Kidney (tissue), 14 donors: ENCODE measurements around the gene THSD4. TPM values are rescaled to one million over a fixed set of nuclear protein-coding genes. Genes with fewer than 3 reads are reported as not detected.

ENCODE experiments used
- DNase-seq, 5 donors: peaks; one replicate each; pipeline ENCODE4 v3.0.0-alpha.2; 2013 to 2020
- FAIRE-seq: peaks from 2 replicates; lab custom pipeline; 2012; peaks lifted over from hg19 to GRCh38; lab: Jason Lieb, UNC
- H3K27ac ChIP-seq, 2 donors: one replicate each; pipeline ENCODE4 v1.7.0; 2013; ENCODE audit warnings: low read depth in 2 of 2, low read length in 2 of 2, inconsistent platforms in 1 of 2
- H3K27me3 ChIP-seq: one replicate; pipeline ENCODE4 v1.7.1; 2013; ENCODE audit warnings: low read length, inconsistent platforms; ENCODE audit not compliant: control insufficient read depth, insufficient read depth
- H3K36me3 ChIP-seq, 3 donors: one replicate each; pipeline versions ENCODE4 v1.7.0 to v1.7.1; 2013; ENCODE audit warnings: low read length in 3 of 3, control low read depth in 1 of 3, inconsistent platforms in 1 of 3; ENCODE audit not compliant: insufficient read depth in 3 of 3, control insufficient read depth in 2 of 3
- H3K4me1 ChIP-seq, 3 donors: one replicate each; pipeline versions ENCODE4 v1.7.0 to v1.7.1; 2013; ENCODE audit warnings: low read length in 3 of 3, inconsistent platforms in 1 of 3, low read depth in 1 of 3; ENCODE audit not compliant: control insufficient read depth in 2 of 3, insufficient read depth in 2 of 3
- H3K4me3 ChIP-seq, 3 donors: one replicate each; pipeline versions ENCODE4 v1.7.0 to v1.8.1; 2013; ENCODE audit warnings: low read length in 3 of 3, control low read depth in 1 of 3, inconsistent platforms in 1 of 3
- H3K9ac ChIP-seq, 3 donors: one replicate each; pipeline versions ENCODE4 v1.7.0 to v1.7.1; 2013; ENCODE audit warnings: low read length in 3 of 3, control low read depth in 1 of 3, inconsistent platforms in 1 of 3
- H3K9me3 ChIP-seq, 3 donors: one replicate each; pipeline versions ENCODE4 v1.7.0 to v1.7.1; 2013; ENCODE audit warnings: low read length in 3 of 3, control low read depth in 1 of 3, inconsistent platforms in 1 of 3; ENCODE audit not compliant: control insufficient read depth in 2 of 3, insufficient read depth in 1 of 3
- intact Hi-C: fragments of 100-400 bp; cut with DNase I; formaldehyde crosslinking; loops from one replicate; pipeline ENCODE4 v1.11.1; 2022
- polyA plus RNA-seq: library from polyadenylated mRNA; stranded (reverse); fragments of 350-450 nt; fragmentation: Illumina TruSeq; extraction: RNeasy Lipid Tissue Mini Kit (QIAGEN cat#74804); gene quantifications from one replicate; pipeline ENCODE4 v1.2.3, GENCODE V29; 2014; ENCODE audit warnings: low read depth, low replicate concordance; ENCODE audit not compliant: insufficient read depth
- total RNA-seq: library from RNA; stranded (reverse); fragmentation: NEBNext Ultra II Directional; extraction: Animal tissue kit (Norgen Biotek cat#: 25700); gene quantifications from one replicate; pipeline ENCODE4 v1.2.1, GENCODE V29; 2021
- TF ChIP-seq, protein P1 (sequence below): IDR thresholded peaks from 3 replicates; pipeline ENCODE4 v1.5.1; 2012; ENCODE audit warnings: mild to moderate bottlenecking, moderate library complexity, borderline replicate concordance; ENCODE audit not compliant: insufficient read depth; ENCODE audit errors: extremely low read depth
- donor health status: control.
- donor health status: control.
- donor health status: control.
- donor health status: control.
- donor health status: control.
- donor health status: DM: yes; HTN: yes; CAD: no.
- donor health status: Normal renal cell carcinoma (clear cell type).

THSD4 gene
- total and polyA plus RNA-seq, 2 donors from 2014 or later, result 9.4 to 36.3 TPM

- H3K9ac ChIP-seq, result no peak overlapping the region
- peaks cover 0 to 4% (median 0%) of the 10 kb centered on the region in 3 donors for H3K4me1 ChIP-seq
- TF ChIP-seq, protein P1, sequence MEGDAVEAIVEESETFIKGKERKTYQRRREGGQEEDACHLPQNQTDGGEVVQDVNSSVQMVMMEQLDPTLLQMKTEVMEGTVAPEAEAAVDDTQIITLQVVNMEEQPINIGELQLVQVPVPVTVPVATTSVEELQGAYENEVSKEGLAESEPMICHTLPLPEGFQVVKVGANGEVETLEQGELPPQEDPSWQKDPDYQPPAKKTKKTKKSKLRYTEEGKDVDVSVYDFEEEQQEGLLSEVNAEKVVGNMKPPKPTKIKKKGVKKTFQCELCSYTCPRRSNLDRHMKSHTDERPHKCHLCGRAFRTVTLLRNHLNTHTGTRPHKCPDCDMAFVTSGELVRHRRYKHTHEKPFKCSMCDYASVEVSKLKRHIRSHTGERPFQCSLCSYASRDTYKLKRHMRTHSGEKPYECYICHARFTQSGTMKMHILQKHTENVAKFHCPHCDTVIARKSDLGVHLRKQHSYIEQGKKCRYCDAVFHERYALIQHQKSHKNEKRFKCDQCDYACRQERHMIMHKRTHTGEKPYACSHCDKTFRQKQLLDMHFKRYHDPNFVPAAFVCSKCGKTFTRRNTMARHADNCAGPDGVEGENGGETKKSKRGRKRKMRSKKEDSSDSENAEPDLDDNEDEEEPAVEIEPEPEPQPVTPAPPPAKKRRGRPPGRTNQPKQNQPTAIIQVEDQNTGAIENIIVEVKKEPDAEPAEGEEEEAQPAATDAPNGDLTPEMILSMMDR, result no peak
- H3K27me3 ChIP-seq, result no peaks in the 10 kb centered on the region
- FAIRE-seq (no peak), DNase-seq (no peak)
- H3K4me3 ChIP-seq, result no peak overlapping the region
- no peak overlapping the region for H3K27ac ChIP-seq
- intact Hi-C loops, result no loop called here
- H3K9me3 ChIP-seq, result no peaks in the 10 kb centered on the region
- no peaks in the 10 kb centered on the region for H3K36me3 ChIP-seq
These were observed 596.9 kb downstream of the THSD4 start for GRCh38 chr15:71712182-71712581.

GRCh38 chr15:71713191-71713809 is 598.0 kb downstream of the THSD4 start:
- TF ChIP-seq, protein P1, result no peak
- DNase-seq (no peak), FAIRE-seq (no peak)
- H3K9me3 ChIP-seq, result no peaks in the 10 kb centered on the region
- intact Hi-C loops, result no loop called here
- no peaks in the 10 kb centered on the region for H3K27me3 ChIP-seq
- no peaks in the 10 kb centered on the region for H3K36me3 ChIP-seq
- H3K27ac ChIP-seq, result no peak overlapping the region
- H3K9ac ChIP-seq, result no peak overlapping the region
- no peak overlapping the region for H3K4me3 ChIP-seq
- no peaks in the 10 kb centered on the region for H3K4me1 ChIP-seq

GRCh38 chr15:71715914-71716313 is 600.6 kb downstream of the THSD4 start:
- FAIRE-seq (no peak), DNase-seq (no peak)
- Histone ChIP-seq H3K4me1 (no peaks in the 10 kb centered on the region), H3K9ac (no peak overlapping the region), H3K9me3 (no peaks in the 10 kb centered on the region), H3K4me3 (no peak overlapping the region), H3K36me3 (no peaks in the 10 kb centered on the region), H3K27ac (no peak overlapping the region), H3K27me3 (no peaks in the 10 kb centered on the region)
- intact Hi-C loops, result no loop called here
- TF ChIP-seq, protein P1, result no peak

GRCh38 chr15:71716990-71717389 is 601.7 kb downstream of the THSD4 start:
- TF ChIP-seq, protein P1, result no peak
- H3K9ac ChIP-seq, result no peak overlapping the region
- H3K4me1 ChIP-seq, result no peaks in the 10 kb centered on the region
- no peaks in the 10 kb centered on the region for H3K9me3 ChIP-seq
- no peak for DNase-seq
- FAIRE-seq, result no peak
- no peak overlapping the region for H3K4me3 ChIP-seq
- H3K27ac ChIP-seq, result no peak overlapping the region
- H3K27me3 ChIP-seq, result no peaks in the 10 kb centered on the region
- intact Hi-C loops, result no loop called here
- no peaks in the 10 kb centered on the region for H3K36me3 ChIP-seq
